Measurements from ENCODE around the gene CNOT3. TPM values are rescaled to one million over a fixed set of nuclear protein-coding genes. Genes with fewer than 3 reads are reported as not detected.

CNOT3 gene
- total and polyA plus RNA-seq, 9 of the 15 experiments (the other 6 are each of a cell fraction or from before 2014, with no cell fraction given) = 0.27 to 60.4 (median 9.9) TPM

- TF ChIP-seq, protein P1, sequence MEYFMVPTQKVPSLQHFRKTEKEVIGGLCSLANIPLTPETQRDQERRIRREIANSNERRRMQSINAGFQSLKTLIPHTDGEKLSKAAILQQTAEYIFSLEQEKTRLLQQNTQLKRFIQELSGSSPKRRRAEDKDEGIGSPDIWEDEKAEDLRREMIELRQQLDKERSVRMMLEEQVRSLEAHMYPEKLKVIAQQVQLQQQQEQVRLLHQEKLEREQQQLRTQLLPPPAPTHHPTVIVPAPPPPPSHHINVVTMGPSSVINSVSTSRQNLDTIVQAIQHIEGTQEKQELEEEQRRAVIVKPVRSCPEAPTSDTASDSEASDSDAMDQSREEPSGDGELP (CRISPR knock-in tag; IDR thresholded peaks at IDR 0.05; ENCODE audit: borderline replicate concordance) = peak; percentile 61; the same call in 1 of the 2 replicates
- TF ChIP-seq MAX (CRISPR knock-in tag; IDR thresholded peaks at IDR 0.05) (peak; percentile 50), PHF8 (IDR thresholded peaks at IDR 0.05; ENCODE audit: borderline replicate concordance, low read length) (peak; percentile 95), ZNF764 (CRISPR knock-in tag; IDR thresholded peaks at IDR 0.05; ENCODE audit: low read depth) (no peak), MTA1 (IDR thresholded peaks at IDR 0.05; ENCODE audit: borderline replicate concordance) (peak; percentile 62), MYC (IDR thresholded peaks at IDR 0.05; ENCODE audit: low read depth, low read length) (peak; percentile 76), MYC (CRISPR knock-in tag; IDR thresholded peaks at IDR 0.05; ENCODE audit: borderline replicate concordance, low read depth) (peak; percentile 44; the same call in 1 of the 2 replicates), XRCC4 (IDR thresholded peaks at IDR 0.05; ENCODE audit: extremely low read depth, insufficient read depth, insufficient read length) (no peak), ZNF639 (CRISPR knock-in tag; conservative IDR thresholded peaks at IDR 0.05 in 1 of 2, IDR thresholded peaks at IDR 0.05 in 1 of 2) (peak in 1 of 2 experiments; percentile 61; a peak in 1 of 4 replicates), CREBBP (IDR thresholded peaks at IDR 0.05; ENCODE audit: low read depth, low read length) (no peak), FUS (optimal IDR thresholded peaks at IDR 0.05; ENCODE audit: low read depth, low read length) (no peak), SMAD1 (IDR thresholded peaks at IDR 0.05; ENCODE audit: low read depth, low read length, partially characterized antibody) (no peak), ZNF263 (CRISPR knock-in tag; IDR thresholded peaks at IDR 0.05; ENCODE audit: borderline replicate concordance) (peak; percentile 60; the same call in 1 of the 2 replicates), KLF6 (CRISPR knock-in tag; IDR thresholded peaks at IDR 0.05; ENCODE audit: borderline replicate concordance) (0 out of 2 replicates have a peak, but pooled peaks have one; percentile 20), MAZ (CRISPR knock-in tag; conservative IDR thresholded peaks at IDR 0.05 in 1 of 2, IDR thresholded peaks at IDR 0.05 in 1 of 2) (peak; percentile 52 to 55; a peak in 2 of 4 replicates), CTBP1 (IDR thresholded peaks at IDR 0.05; ENCODE audit: borderline replicate concordance) (no peak; the same call in 1 of the 2 replicates), RHOXF2B (CRISPR knock-in tag; conservative IDR thresholded peaks at IDR 0.05) (0 out of 2 replicates have a peak, but pooled peaks have one; percentile 44), FOXJ2 (tag; IDR thresholded peaks at IDR 0.05) (peak; percentile 41; the same call in 1 of the 2 replicates), KAT8 (IDR thresholded peaks at IDR 0.05; ENCODE audit: low read depth) (no peak), ZFP36 (IDR thresholded peaks at IDR 0.05; ENCODE audit: low read depth, low read length, partially characterized antibody) (peak; percentile 3), POLR2AphosphoS2 (IDR thresholded peaks at IDR 0.05; ENCODE audit: low read length) (no peak), HIVEP1 (CRISPR knock-in tag; IDR thresholded peaks at IDR 0.05) (no peak), TCF7 (IDR thresholded peaks at IDR 0.05; ENCODE audit: borderline replicate concordance) (no peak)
Measured at GRCh38 chr19:54102421-54103169, 35.0 kb upstream of the CNOT3 start, which contains the start of gene NDUFA3 (continued).

Data from K562 (cell line).